ENCODE data around the gene INSRR. TPM values are rescaled to one million over a fixed set of nuclear protein-coding genes. Genes with fewer than 3 reads are reported as not detected.

INSRR gene
- total and polyA plus RNA-seq, 2 of the 8 experiments (the other 6 are each of a cell fraction or from before 2014, with no cell fraction given), result 0.02 TPM; not detected in 1

GRCh38 chr1:156908541-156908940 lies 49.6 kb upstream of the INSRR start (continued):
- TF ChIP-seq CTCF (IDR thresholded peaks at IDR 0.05; ENCODE audit: control extremely low read depth in 1 of 3, insufficient read depth in 1 of 3, low read depth in 1 of 3, low read length in 3 of 3) (no peak), KDM5A (IDR thresholded peaks at IDR 0.05; ENCODE audit: low read length) (no peak)
